ENCODE measurements around the gene ECSIT. TPM values are rescaled to one million over a fixed set of nuclear protein-coding genes. Genes with fewer than 3 reads are reported as not detected.

ECSIT gene
- total RNA-seq, 1 experiment from 2014 or later, result 52.8 TPM

GRCh38 chr19:11495885-11496284, 33.0 kb downstream of the ECSIT start:
- no peak overlapping the region; the same call in 1 of the 2 replicates for H3K27ac ChIP-seq (ENCODE audit: low read depth, low read length)
- no peak for ATAC-seq
- H3K79me2 ChIP-seq (ENCODE audit: insufficient read depth, low read length), result no peaks in the 10 kb centered on the region
- H3K4me1 ChIP-seq (ENCODE audit: control insufficient read depth in 1 of 2, insufficient read depth in 2 of 2, low read length in 2 of 2), result peaks cover 4 to 15% of the 10 kb centered on the region in 2 experiments
- no peaks in the 10 kb centered on the region for H3K9me2 ChIP-seq (ENCODE audit: insufficient read depth)
- H3K36me3 ChIP-seq (ENCODE audit: control insufficient read depth in 1 of 2, insufficient read depth in 2 of 2, low read length in 2 of 2), result peaks cover 0 to 5% of the 10 kb centered on the region in 2 experiments; a peak in 2 of 4 replicates
- no peak overlapping the region for H3K4me3 ChIP-seq (replicated peaks in 1 of 2; ENCODE audit: low read depth in 1 of 2, low read length in 2 of 2)
- intact Hi-C loops (cut with micrococcal nuclease), result loop anchor here (1.0 kb wide), 1 partner anchor 91 kb away; no protein-coding TSS in a partner anchor
- CTCF ChIA-PET, result interaction anchor here (0.6 kb wide), 1 partner anchor 1450 kb away, joined by 3 read pairs; no protein-coding TSS in a partner anchor
- no peak overlapping the region for H2AFZ ChIP-seq (ENCODE audit: low read depth, low read length, poor library complexity, severe bottlenecking)
- no peak overlapping the region for H3K4me2 ChIP-seq (ENCODE audit: low read length)
- no TSS peak for BruUV-seq (replicated peaks)
- RAD21 ChIA-PET (ENCODE audit: low non-redundant PET in 1 of 2, low total read pairs in 2 of 2, uncharacterized antibody in 2 of 2, unreplicated experiment in 2 of 2), result interaction anchor here in 1 of 2 experiments (0.6 kb wide), 1 partner anchor 90 kb away, joined by 3 read pairs; no protein-coding TSS in a partner anchor
- no peaks in the 10 kb centered on the region for H4K20me1 ChIP-seq (ENCODE audit: insufficient read depth)
- DNase-seq (ENCODE audit: low read depth, low spot score), result no peak
- no peak overlapping the region for H3K9ac ChIP-seq (ENCODE audit: low read length)
- TF ChIP-seq TCF7L2 (IDR thresholded peaks at IDR 0.05; ENCODE audit: borderline replicate concordance, extremely low read depth, insufficient read depth, insufficient read length) (no peak), ZBTB33 (IDR thresholded peaks at IDR 0.05; ENCODE audit: extremely low read depth, insufficient replicate concordance, low read length) (no peak), ZNF274 (IDR thresholded peaks at IDR 0.05; ENCODE audit: low read depth, low read length) (no peak), POLR2AphosphoS5 (IDR thresholded peaks at IDR 0.05; ENCODE audit: low read depth, low read length) (no peak), CTCF (IDR thresholded peaks at IDR 0.05 in 2 of 3, conservative IDR thresholded peaks at IDR 0.05 in 1 of 3; ENCODE audit: borderline replicate concordance in 1 of 3, insufficient read depth in 1 of 3, low read depth in 2 of 3, low read length in 2 of 3) (no peak), JUND (IDR thresholded peaks at IDR 0.05) (no peak), SRF (IDR thresholded peaks at IDR 0.05; ENCODE audit: low read depth) (no peak), RAD21 (IDR thresholded peaks at IDR 0.05; ENCODE audit: low read depth) (no peak), MAX (IDR thresholded peaks at IDR 0.05) (no peak), ZFX (IDR thresholded peaks at IDR 0.05) (no peak), ATF3 (IDR thresholded peaks at IDR 0.05) (no peak), SP1 (IDR thresholded peaks at IDR 0.05; ENCODE audit: low read depth) (no peak), ELF1 (IDR thresholded peaks at IDR 0.05; ENCODE audit: borderline replicate concordance, low read depth) (no peak), POLR2A (IDR thresholded peaks at IDR 0.05; ENCODE audit: borderline replicate concordance, extremely low read depth, insufficient read depth, insufficient read length) (no peak), SIN3A (IDR thresholded peaks at IDR 0.05; ENCODE audit: low read depth) (no peak)
- H3K9me3 ChIP-seq (ENCODE audit: control insufficient read depth in 1 of 2, insufficient read depth in 1 of 2, low read depth in 1 of 2, low read length in 2 of 2), result no peaks in the 10 kb centered on the region
- POLR2A ChIA-PET, result no interaction called here
- no peaks in the 10 kb centered on the region for H3K27me3 ChIP-seq (ENCODE audit: insufficient read depth, low read length)
